Heart left ventricle (tissue), 16 donors: ENCODE data around the gene THOC7. TPM values are rescaled to one million over a fixed set of nuclear protein-coding genes. Genes with fewer than 3 reads are reported as not detected.

Experiments used
- ATAC-seq, 4 donors: fragments of 200-7000 bp; cut with Tn5 transposase; one replicate each; pipeline ENCODE4 v1.9.1; 2020 to 2022; ENCODE audit warnings: moderate library complexity in 4 of 4, mild to moderate bottlenecking in 3 of 4, moderate number of reproducible peaks in 1 of 4
- DNase-seq, 5 donors: peaks; one replicate each; pipeline ENCODE4 v3.0.0-alpha.2; 2020
- H3K27ac ChIP-seq, 12 donors: fragments of 200-600 bp; sonication (generic) in 4 of 12; one replicate each; pipeline versions ENCODE4 v1.5.0 to v1.8.0; 2016 to 2022; ENCODE audit warnings: mild to moderate bottlenecking in 2 of 12
- H3K27me3 ChIP-seq, 9 donors: fragments of 200-600 bp; sonication (generic) in 2 of 9; one replicate each; pipeline versions ENCODE4 v1.5.1 to v1.8.0; 2016 to 2022; ENCODE audit warnings: mild to moderate bottlenecking in 3 of 9
- H3K36me3 ChIP-seq, 9 donors: fragments of 200-600 bp; sonication (generic) in 2 of 9; one replicate each; pipeline versions ENCODE4 v1.5.0 to v1.8.0; 2018 to 2022; ENCODE audit warnings: mild to moderate bottlenecking in 2 of 9
- H3K4me1 ChIP-seq, 12 donors: fragments of 200-600 bp; sonication (generic) in 4 of 12; one replicate each; pipeline versions ENCODE4 v1.5.0 to v1.8.0; 2016 to 2022; ENCODE audit warnings: mild to moderate bottlenecking in 3 of 12
- H3K4me3 ChIP-seq, 12 donors: fragments of 200-600 bp; sonication (generic) in 4 of 12; one replicate each; pipeline versions ENCODE4 v1.5.0 to v1.8.0; 2017 to 2022; ENCODE audit warnings: mild to moderate bottlenecking in 9 of 12, moderate library complexity in 4 of 12
- H3K9me3 ChIP-seq, 12 donors: fragments of 200-600 bp; sonication (generic) in 4 of 12; one replicate each; pipeline versions ENCODE4 v1.5.0 to v1.8.0; 2016 to 2022; ENCODE audit warnings: mild to moderate bottlenecking in 1 of 12
- CTCF ChIP-seq, 12 donors: fragments of 200-600 bp; sonication (generic) in 4 of 12; IDR thresholded peaks; one replicate each; pipeline versions ENCODE4 v1.5.0 to v1.8.0; 2018 to 2022; ENCODE audit warnings: antibody characterized with exemption in 12 of 12, mild to moderate bottlenecking in 5 of 12
- POLR2A ChIP-seq, 2 donors: fragments of 450-650 bp; IDR thresholded peaks; one replicate each; pipeline ENCODE4 v1.6.1; 2017; ENCODE audit warnings: antibody characterized with exemption in 2 of 2, mild to moderate bottlenecking in 2 of 2, moderate library complexity in 2 of 2
- WGBS, 4 donors: extraction: QIAGEN DNeasy Blood & Tissue Kit in 2 of 4; methylation state at CpG; one replicate each; pipeline versions ENCODE4 v1.1.5 to v1.1.7; 2013 to 2018; 5-methylcytosine and 5-hydroxymethylcytosine counted together
- intact Hi-C, 10 donors: fragments of 100-400 bp; cut with DNase I; formaldehyde crosslinking; loops; one replicate each; pipeline versions ENCODE4 v1.11.1 to v1.14.2; 2022
- polyA plus RNA-seq, 2 donors: library from polyadenylated mRNA; stranded (reverse); fragments of 200-250 nt; gene quantifications; one replicate each; pipeline ENCODE4 v1.2.3, GENCODE V29; 2013
- total RNA-seq, 9 donors: library from RNA; depleted of rRNA in 2 of 9; stranded (reverse); fragments of >200 nt in 2 of 9; fragmentation: NEBNext Ultra II Directional in 3 of 9; extraction: Animal tissue kit (Norgen Biotek cat#: 25700) in 3 of 9; gene quantifications; one replicate each; pipeline versions ENCODE4 v1.1.0 to v1.2.4, GENCODE V29; 2016 to 2023
- donor health status: ischemic (EF 13 %, LVEDD 7.1; RV severe dilation, severe dysfunction).
- donor health status: healthy with polysubstance abuse.
- donor health status: DM: no; HTN: yes; CAD: no.
- donor health status: DM: no; HTN: no; CAD: no.
- donor health status: ischemic (EF 25% LVEDD 6.9; RV normal size, moderate dysfunction).
- donor health status: ischemic (EF 25% LVEDD 5.7; RV mildly dilated, moderate dysfunction).
- donor health status: healthy.
- donor health status: DM: yes; HTN: yes; CAD: no.
- donor health status: ischemic (EF 35%, LVEDD 5.7; RV mildly dilated, moderate dysfunction).
- donor health status: nonischemic (EF 11% LVEDD 7.7; RV severe dilation, severe dysfunction).
- donor health status: DM: yes; HTN: yes; CAD: no.
- donor health status: PGD.
- donor health status: ischemic (EF 29% LVEDD 5.4; RV normal size, mild dysfunction).
- donor health status: nonischemic (EF 23%, LVEDD 6.1; RV moderate dilation, normal function).

Gene THOC7
- total and polyA plus RNA-seq, 11 donors, result 63.6 to 171 (median 77.4) TPM

- Histone ChIP-seq H3K27ac (peak overlapping the region; percentile 96 to 100 (median 99)), H3K27me3 (no peaks in the 10 kb centered on the region), H3K4me1 (peaks cover 2 to 53% (median 27%) of the 10 kb centered on the region in 12 donors), H3K9me3 (no peaks in the 10 kb centered on the region), H3K4me3 (peak overlapping the region; percentile 71 to 98 (median 83)), H3K36me3 (peaks cover 0 to 20% (median 10%) of the 10 kb centered on the region in 9 donors)
- TF ChIP-seq CTCF (IDR thresholded peaks at IDR 0.05), result no peak
- WGBS, 4 donors, result 0 to 2% (median 0%) methylated on average over 18 of the region's 18 CpGs
- no peak for DNase-seq
- intact Hi-C loops, result loop anchor here in 8 of 10 donors (2.0 to 10.0 kb wide), 8 partner anchors 44 to 86 kb away; partner anchors contain the start of genes ATXN7 (in 4 of the 8) and THOC7 (in 4 of the 8)
- no peak for ATAC-seq
Observed at GRCh38 chr3:63911509-63911872, 47.9 kb upstream of the THOC7 start.

GRCh38 chr3:63910891-63911290, 47.3 kb upstream of the THOC7 start:
- intact Hi-C loops, result loop anchor here in 8 of 10 donors (2.0 to 10.0 kb wide), 8 partner anchors 44 to 86 kb away; partner anchors contain the start of genes ATXN7 (in 4 of the 8) and THOC7 (in 4 of the 8)
- Histone ChIP-seq H3K36me3 (peaks cover 0 to 18% (median 5%) of the 10 kb centered on the region in 9 donors), H3K9me3 (no peaks in the 10 kb centered on the region), H3K27ac (peak overlapping the region in 10 of 12 donors; percentile 97 to 100 (median 99)), H3K4me3 (peak overlapping the region in 9 of 12 donors; percentile 80 to 98 (median 84)), H3K4me1 (peaks cover 2 to 53% (median 27%) of the 10 kb centered on the region in 12 donors), H3K27me3 (no peaks in the 10 kb centered on the region)
- no peak for TF ChIP-seq POLR2A (IDR thresholded peaks at IDR 0.05)
- TF ChIP-seq CTCF (IDR thresholded peaks at IDR 0.05), result no peak
- DNase-seq (no peak), ATAC-seq (no peak)
- WGBS, 4 donors, result 49 to 76% (median 62%) methylated on average over 1 of the region's 1 CpG

- no peaks in the 10 kb centered on the region for H3K9me3 ChIP-seq
- peaks cover 2 to 53% (median 27%) of the 10 kb centered on the region in 12 donors for H3K4me1 ChIP-seq
- peak overlapping the region in 1 of 12 donors; percentile 98 for H3K27ac ChIP-seq
- peaks cover 0 to 15% (median 0%) of the 10 kb centered on the region in 9 donors for H3K36me3 ChIP-seq
- intact Hi-C loops, result loop anchor here in 8 of 10 donors (2.0 to 10.0 kb wide), 8 partner anchors 43 to 87 kb away; partner anchors contain the start of genes ATXN7 (in 4 of the 8) and THOC7 (in 4 of the 8)
- DNase-seq, result no peak
- no peak for ATAC-seq
- no peak overlapping the region for H3K4me3 ChIP-seq
- WGBS, 4 donors, result 90 to 98% (median 93%) methylated on average over 4 of the region's 4 CpGs
- no peaks in the 10 kb centered on the region for H3K27me3 ChIP-seq
- TF ChIP-seq POLR2A (IDR thresholded peaks at IDR 0.05) (no peak), CTCF (IDR thresholded peaks at IDR 0.05) (no peak)
Observed at GRCh38 chr3:63910001-63910400, 46.4 kb upstream of the THOC7 start.

GRCh38 chr3:63909431-63909830, 45.8 kb upstream of the THOC7 start:
- intact Hi-C loops, result no loop called here
- H3K27ac ChIP-seq, result no peak overlapping the region
- WGBS, 4 donors, result 75 to 82% (median 78%) methylated on average over 2 of the region's 2 CpGs
- DNase-seq (no peak), ATAC-seq (no peak)
- H3K4me3 ChIP-seq, result no peak overlapping the region
- H3K9me3 ChIP-seq, result no peaks in the 10 kb centered on the region
- TF ChIP-seq CTCF (IDR thresholded peaks at IDR 0.05), result no peak
- no peak for TF ChIP-seq POLR2A (IDR thresholded peaks at IDR 0.05)
- H3K36me3 ChIP-seq, result peaks cover 0 to 11% (median 0%) of the 10 kb centered on the region in 9 donors
- H3K27me3 ChIP-seq, result no peaks in the 10 kb centered on the region
- H3K4me1 ChIP-seq, result peaks cover 2 to 49% (median 27%) of the 10 kb centered on the region in 12 donors
